ENCODE results near the gene GDF7. TPM values are rescaled to one million over a fixed set of nuclear protein-coding genes. Genes with fewer than 3 reads are reported as not detected.

GDF7 gene
- total RNA-seq, 1 donor from 2014 or later: under 0.01 TPM

GRCh38 chr2:20654535-20654813 lies 12.5 kb upstream of the GDF7 start:
- FAIRE-seq (no peak), DNase-seq (ENCODE audit: low read depth) (no peak)
- TF ChIP-seq CTCF (IDR thresholded peaks at IDR 0.05; ENCODE audit: insufficient read depth, low read length, severe bottlenecking): no peak
- H3K4me3 ChIP-seq (ENCODE audit: low read depth, low read length): no peak overlapping the region
- no peaks in the 10 kb centered on the region for H3K27me3 ChIP-seq (ENCODE audit: control insufficient read depth, insufficient read depth, low read length)
- no peaks in the 10 kb centered on the region for H3K36me3 ChIP-seq (ENCODE audit: control insufficient read depth, insufficient read depth, low read length)

GRCh38 chr2:20656561-20656960 lies 10.4 kb upstream of the GDF7 start:
- Histone ChIP-seq H3K4me3 (ENCODE audit: low read depth, low read length) (no peak overlapping the region), H3K27me3 (ENCODE audit: control insufficient read depth, insufficient read depth, low read length) (no peaks in the 10 kb centered on the region), H3K36me3 (ENCODE audit: control insufficient read depth, insufficient read depth, low read length) (no peaks in the 10 kb centered on the region)
- DNase-seq (ENCODE audit: low read depth) (no peak), FAIRE-seq (no peak)
- TF ChIP-seq CTCF (IDR thresholded peaks at IDR 0.05; ENCODE audit: insufficient read depth, low read length, severe bottlenecking): no peak

GRCh38 chr2:20657522-20658235 lies 9.3 kb upstream of the GDF7 start:
- no peak for DNase-seq (ENCODE audit: low read depth)

GRCh38 chr2:20660506-20661420 lies 6.2 kb upstream of the GDF7 start:
- no peak for TF ChIP-seq CTCF (IDR thresholded peaks at IDR 0.05; ENCODE audit: insufficient read depth, low read length, severe bottlenecking)
- FAIRE-seq: peak; percentile 28
- no peak overlapping the region for H3K4me3 ChIP-seq (ENCODE audit: low read depth, low read length)
- peak; percentile 83 for DNase-seq (ENCODE audit: low read depth)
- H3K36me3 ChIP-seq (ENCODE audit: control insufficient read depth, insufficient read depth, low read length): no peaks in the 10 kb centered on the region
- peaks cover 25% of the 10 kb centered on the region for H3K27me3 ChIP-seq (ENCODE audit: control insufficient read depth, insufficient read depth, low read length)

More at GRCh38 chr2:20657522-20658235, 9.3 kb upstream of the GDF7 start:
- no peak for FAIRE-seq
- TF ChIP-seq CTCF (IDR thresholded peaks at IDR 0.05; ENCODE audit: insufficient read depth, low read length, severe bottlenecking): no peak
- Histone ChIP-seq H3K4me3 (ENCODE audit: low read depth, low read length) (no peak overlapping the region), H3K36me3 (ENCODE audit: control insufficient read depth, insufficient read depth, low read length) (no peaks in the 10 kb centered on the region), H3K27me3 (ENCODE audit: control insufficient read depth, insufficient read depth, low read length) (no peaks in the 10 kb centered on the region)

GRCh38 chr2:20661421-20662307 lies 5.3 kb upstream of the GDF7 start:
- DNase-seq (ENCODE audit: low read depth) (peak; percentile 75), FAIRE-seq (peak; percentile 91)

More at GRCh38 chr2:20661421-20662307, 5.3 kb upstream of the GDF7 start:
- no peaks in the 10 kb centered on the region for H3K36me3 ChIP-seq (ENCODE audit: control insufficient read depth, insufficient read depth, low read length)
- H3K4me3 ChIP-seq (ENCODE audit: low read depth, low read length): no peak overlapping the region
- peak; percentile 98 for TF ChIP-seq CTCF (IDR thresholded peaks at IDR 0.05; ENCODE audit: insufficient read depth, low read length, severe bottlenecking)
- H3K27me3 ChIP-seq (ENCODE audit: control insufficient read depth, insufficient read depth, low read length): peaks cover 33% of the 10 kb centered on the region
